Measurements from ENCODE around the gene MRGPRD. TPM values are rescaled to one million over a fixed set of nuclear protein-coding genes. Genes with fewer than 3 reads are reported as not detected.

MRGPRD gene
- total and polyA plus RNA-seq, 2 of the 8 experiments (the other 6 are each of a cell fraction or from before 2014, with no cell fraction given), result not detected

DNA sequence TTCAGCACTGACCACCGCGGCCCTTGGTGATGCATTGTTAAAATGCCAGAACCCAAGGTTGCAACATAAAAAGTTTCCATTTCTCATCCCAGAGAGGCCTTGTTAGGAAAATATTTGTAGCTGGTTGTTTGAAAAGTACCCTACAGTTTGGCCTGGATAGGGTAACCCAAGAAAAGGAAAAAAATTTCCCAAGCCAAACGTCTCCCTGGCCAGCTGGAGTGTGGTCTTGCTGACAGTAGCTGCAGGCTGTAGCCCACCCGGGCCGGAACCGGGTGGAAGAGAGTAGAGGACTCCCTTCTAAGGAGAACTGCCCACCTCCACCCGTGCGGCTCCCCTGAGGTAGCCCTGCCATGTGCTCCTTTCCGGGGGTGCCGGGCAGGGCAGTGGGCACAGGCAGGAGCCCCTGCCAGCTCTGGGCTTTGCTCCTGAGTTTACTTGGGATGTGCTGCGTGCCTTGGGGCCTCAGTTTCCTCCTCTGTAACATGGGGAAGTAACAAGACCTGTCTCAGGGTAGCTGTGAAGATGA lies 38.6 kb downstream of the MRGPRD start:
- H2BK120ac ChIP-seq (replicated peaks; ENCODE audit: low read depth, low read length), result no peak overlapping the region
- no peak overlapping the region for H2AK5ac ChIP-seq (ENCODE audit: low read depth, low read length)
- H3K4me1 ChIP-seq (replicated peaks in 1 of 4; ENCODE audit: control insufficient read depth in 3 of 4, insufficient read depth in 4 of 4, low read length in 3 of 4), result peaks cover 0 to 2% (median 0%) of the 10 kb centered on the region in 4 experiments; a peak in 1 of 7 replicates
- H3K56ac ChIP-seq (replicated peaks; ENCODE audit: insufficient read length, low read depth, low read length), result no peak overlapping the region
- H3K23ac ChIP-seq (ENCODE audit: insufficient read length), result no peak overlapping the region
- H2BK5ac ChIP-seq (ENCODE audit: low read depth, low read length), result no peak overlapping the region
- H2BK12ac ChIP-seq (ENCODE audit: low read depth, low read length), result no peak overlapping the region
- H3K27me3 ChIP-seq (replicated peaks in 1 of 4; ENCODE audit: control insufficient read depth in 3 of 4, extremely low read depth in 1 of 4, insufficient read depth in 3 of 4, low read length in 3 of 4), result no peaks in the 10 kb centered on the region
- peaks cover 3 to 9% (median 6%) of the 10 kb centered on the region in 4 experiments; a peak in 4 of 8 replicates for H3K36me3 ChIP-seq (ENCODE audit: control insufficient read depth in 2 of 4, insufficient read depth in 4 of 4, low read length in 3 of 4)
- no peak for TF ChIP-seq EGR1 (IDR thresholded peaks at IDR 0.05; ENCODE audit: borderline replicate concordance, low read depth, low read length)
- TF ChIP-seq FOSL1 (IDR thresholded peaks at IDR 0.05; ENCODE audit: insufficient read depth, low read depth, low read length), result no peak
- TF ChIP-seq EP300 (IDR thresholded peaks at IDR 0.05; ENCODE audit: borderline replicate concordance in 1 of 2, low read depth in 2 of 2, low read length in 2 of 2), result no peak
- no peak for TF ChIP-seq SP1 (IDR thresholded peaks at IDR 0.05; ENCODE audit: low read depth, low read length)
- TF ChIP-seq TCF12 (IDR thresholded peaks at IDR 0.05; ENCODE audit: low read depth, low read length), result no peak
- TF ChIP-seq PHF8 (conservative IDR thresholded peaks at IDR 0.05; ENCODE audit: low read depth, low read length), result no peak
- no peak for TF ChIP-seq CBX8 (IDR thresholded peaks at IDR 0.05; ENCODE audit: borderline replicate concordance, low read depth, low read length)
- TF ChIP-seq BCL11A (IDR thresholded peaks at IDR 0.05; ENCODE audit: low read depth in 2 of 2, low read length in 2 of 2), result no peak
- TF ChIP-seq HDAC2 (IDR thresholded peaks at IDR 0.05; ENCODE audit: borderline replicate concordance in 1 of 2, low read depth in 2 of 2, low read length in 2 of 2), result no peak
- TF ChIP-seq TBP (IDR thresholded peaks at IDR 0.05; ENCODE audit: low read depth, low read length), result no peak
- H2BK15ac ChIP-seq (ENCODE audit: low read length), result no peak overlapping the region
- DNase-seq (ENCODE audit: low read depth in 1 of 2, low spot score in 2 of 2) (no peak), FAIRE-seq (no peak)
- H4K8ac ChIP-seq (ENCODE audit: extremely low read depth, insufficient read depth, low read length), result no peak overlapping the region
- H3K4ac ChIP-seq (replicated peaks; ENCODE audit: insufficient read length, low read depth, low read length), result no peak overlapping the region
- H3K18ac ChIP-seq (ENCODE audit: extremely low read depth, low read length), result no peak overlapping the region
- no peak overlapping the region for H3K14ac ChIP-seq (ENCODE audit: insufficient read length)
- H3K23me2 ChIP-seq (ENCODE audit: low read depth, low read length), result no peaks in the 10 kb centered on the region
- no peaks in the 10 kb centered on the region for H3K79me2 ChIP-seq (ENCODE audit: control insufficient read depth in 1 of 2, insufficient read depth in 2 of 2, low read length in 2 of 2)
- peaks cover 0 to 2% of the 10 kb centered on the region in 2 experiments for H4K20me1 ChIP-seq (replicated peaks in 1 of 2; ENCODE audit: control insufficient read depth in 1 of 2, insufficient read depth in 2 of 2, low read length in 2 of 2)
- ChIA-PET POLR2A (ENCODE audit: partially characterized antibody) (interaction anchor here (0.6 to 1.2 kb wide), 3 partner anchors 8 to 702 kb away, joined by 3 to 5 read pairs (median 3); no protein-coding TSS in a partner anchor), CTCF (ENCODE audit: partially characterized antibody) (interaction anchor here (0.6 to 3.0 kb wide), 5 partner anchors 8 to 1224 kb away, joined by 3 to 14 read pairs (median 3); no protein-coding TSS in a partner anchor)
- H3K4me3 ChIP-seq (ENCODE audit: extremely low read depth in 1 of 4, insufficient read depth in 2 of 4, low read depth in 3 of 4, low read length in 4 of 4), result no peak overlapping the region
- no peak overlapping the region for H4K5ac ChIP-seq (ENCODE audit: insufficient read length, low read depth, low read length)
- no peak overlapping the region for H3K27ac ChIP-seq (ENCODE audit: low read depth, low read length)
- no peaks in the 10 kb centered on the region for H3K79me1 ChIP-seq (ENCODE audit: low read depth, low read length)
- H3K9ac ChIP-seq (replicated peaks in 1 of 4; ENCODE audit: extremely low read depth in 1 of 4, low read depth in 3 of 4, low read length in 3 of 4), result no peak overlapping the region
- WGBS, 2 experiments (ENCODE audit: extremely low coverage in 1 of 2, insufficient coverage in 1 of 2, insufficient read length in 1 of 2, insufficient replicate concordance in 2 of 2, low coverage in 1 of 2, low lambda C conversion rate in 2 of 2, missing lambda C conversion rate in 1 of 2), result 81% methylated on average over 11 of the region's 11 CpGs; no CpG with 5 or more reads in 1 of the 2 experiments
- no peak overlapping the region for H2AFZ ChIP-seq (ENCODE audit: low read length)
- H3K4me2 ChIP-seq (ENCODE audit: insufficient read depth in 1 of 2, low read depth in 2 of 2, low read length in 2 of 2), result no peak overlapping the region
- no peak overlapping the region for H2BK20ac ChIP-seq (ENCODE audit: low read length)
- no peaks in the 10 kb centered on the region for H3K9me3 ChIP-seq (ENCODE audit: insufficient read depth in 2 of 2, low read depth in 1 of 2, low read length in 1 of 2)
- no peak overlapping the region for H4K91ac ChIP-seq (replicated peaks; ENCODE audit: insufficient read length, low read length)

Data from H1 (cell line).